ENCODE measurements around the gene TSR3.

The TSR3 gene

DNA sequence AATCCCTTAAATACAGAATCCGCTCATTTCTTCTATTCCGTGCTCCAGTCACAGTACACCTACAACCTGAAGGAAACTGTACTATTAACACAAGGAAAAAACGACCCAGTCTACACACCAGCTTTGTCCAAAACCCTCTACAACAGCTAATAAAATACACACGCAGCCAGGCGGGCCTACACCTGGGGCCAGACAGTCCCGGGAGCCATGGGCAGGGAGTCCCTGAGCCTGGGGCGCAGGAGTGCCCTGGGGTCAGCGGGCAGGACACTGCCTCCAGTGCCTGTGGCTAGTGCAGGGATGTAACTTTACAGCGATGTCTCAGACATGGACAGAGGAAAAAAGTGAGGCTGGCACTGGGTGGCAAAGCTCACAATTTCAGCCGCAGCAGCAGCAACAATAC, 28.5 kb upstream of the TSR3 start:
- Histone ChIP-seq H4K20me1 (ENCODE audit: control insufficient read depth, insufficient read depth, low read depth, low read length) (no peaks in the 10 kb centered on the region), H3K79me2 (ENCODE audit: control insufficient read depth, low read length) (no peaks in the 10 kb centered on the region), H3K4me1 (ENCODE audit: control insufficient read depth, low read length) (peaks cover 14% of the 10 kb centered on the region), H3K9me3 (ENCODE audit: control insufficient read depth, insufficient read depth, low read length) (no peaks in the 10 kb centered on the region), H3F3A (ENCODE audit: control insufficient read depth, insufficient read depth) (no peaks in the 10 kb centered on the region), H3K27me3 (ENCODE audit: control insufficient read depth, low read length) (no peaks in the 10 kb centered on the region), H3K36me3 (ENCODE audit: control insufficient read depth, low read length) (no peaks in the 10 kb centered on the region), H3K4me3 (ENCODE audit: low read length) (peak overlapping the region; percentile 77), H3K27ac (ENCODE audit: low read depth, low read length) (no peak overlapping the region), H3K9me2 (replicated peaks; ENCODE audit: control insufficient read depth, low read length) (no peaks in the 10 kb centered on the region), H3K4me2 (ENCODE audit: low read length) (peak overlapping the region; percentile 80)
- no peak for TF ChIP-seq EZH2phosphoT487 (IDR thresholded peaks at IDR 0.05; ENCODE audit: borderline replicate concordance, low read length)
- TF ChIP-seq, protein P1, sequence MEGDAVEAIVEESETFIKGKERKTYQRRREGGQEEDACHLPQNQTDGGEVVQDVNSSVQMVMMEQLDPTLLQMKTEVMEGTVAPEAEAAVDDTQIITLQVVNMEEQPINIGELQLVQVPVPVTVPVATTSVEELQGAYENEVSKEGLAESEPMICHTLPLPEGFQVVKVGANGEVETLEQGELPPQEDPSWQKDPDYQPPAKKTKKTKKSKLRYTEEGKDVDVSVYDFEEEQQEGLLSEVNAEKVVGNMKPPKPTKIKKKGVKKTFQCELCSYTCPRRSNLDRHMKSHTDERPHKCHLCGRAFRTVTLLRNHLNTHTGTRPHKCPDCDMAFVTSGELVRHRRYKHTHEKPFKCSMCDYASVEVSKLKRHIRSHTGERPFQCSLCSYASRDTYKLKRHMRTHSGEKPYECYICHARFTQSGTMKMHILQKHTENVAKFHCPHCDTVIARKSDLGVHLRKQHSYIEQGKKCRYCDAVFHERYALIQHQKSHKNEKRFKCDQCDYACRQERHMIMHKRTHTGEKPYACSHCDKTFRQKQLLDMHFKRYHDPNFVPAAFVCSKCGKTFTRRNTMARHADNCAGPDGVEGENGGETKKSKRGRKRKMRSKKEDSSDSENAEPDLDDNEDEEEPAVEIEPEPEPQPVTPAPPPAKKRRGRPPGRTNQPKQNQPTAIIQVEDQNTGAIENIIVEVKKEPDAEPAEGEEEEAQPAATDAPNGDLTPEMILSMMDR (IDR thresholded peaks at IDR 0.05; ENCODE audit: low read depth, low read length, poor library complexity, severe bottlenecking) = no peak

DNA sequence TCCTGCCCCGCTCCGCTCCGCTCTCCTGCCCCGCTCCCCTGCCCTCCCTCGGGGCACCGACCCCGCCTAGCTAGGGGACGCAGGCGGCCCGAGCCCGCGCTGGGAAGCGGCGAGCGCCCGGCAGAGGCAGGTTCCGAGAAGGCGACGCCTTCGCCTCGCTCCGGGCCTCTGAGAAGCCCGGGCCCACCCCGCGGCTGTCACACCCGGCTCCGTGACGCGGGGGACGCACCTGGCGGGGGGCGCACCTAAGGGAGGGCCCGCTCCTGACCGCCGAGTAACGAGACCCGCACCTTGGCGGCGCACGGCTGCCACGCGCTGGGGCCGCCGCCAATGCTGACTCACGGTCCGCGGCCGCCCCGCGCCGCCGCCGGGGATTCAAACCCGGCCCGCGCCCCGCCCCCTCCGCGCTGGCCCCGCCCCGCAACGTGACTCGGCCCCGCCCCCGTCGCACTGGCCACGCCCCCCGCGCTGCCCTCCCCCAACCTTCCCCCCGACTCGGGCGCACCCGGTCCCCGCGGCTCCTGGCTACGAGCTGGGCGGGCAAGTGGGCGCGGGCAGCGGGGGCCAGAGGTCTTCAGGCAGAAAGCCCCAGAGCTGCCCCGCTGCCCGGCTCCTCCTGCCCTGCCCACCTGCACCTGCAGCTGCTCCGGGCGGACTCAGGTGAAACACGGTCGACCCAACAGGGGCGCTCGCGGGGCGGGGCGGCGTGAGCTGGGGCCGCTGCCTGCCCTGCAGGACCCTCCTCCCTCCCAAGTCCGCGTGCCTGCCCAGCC, 27.8 kb upstream of the TSR3 start:
- Histone ChIP-seq H3F3A (ENCODE audit: control insufficient read depth, insufficient read depth) (no peaks in the 10 kb centered on the region), H4K20me1 (ENCODE audit: control insufficient read depth, insufficient read depth, low read depth, low read length) (no peaks in the 10 kb centered on the region), H3K4me1 (ENCODE audit: control insufficient read depth, low read length) (peaks cover 14% of the 10 kb centered on the region), H3K9me3 (ENCODE audit: control insufficient read depth, insufficient read depth, low read length) (no peaks in the 10 kb centered on the region), H3K4me2 (ENCODE audit: low read length) (peak overlapping the region; percentile 80), H3K79me2 (ENCODE audit: control insufficient read depth, low read length) (no peaks in the 10 kb centered on the region), H3K36me3 (ENCODE audit: control insufficient read depth, low read length) (no peaks in the 10 kb centered on the region), H3K27ac (ENCODE audit: low read depth, low read length) (no peak overlapping the region), H3K4me3 (ENCODE audit: low read length) (peak overlapping the region; percentile 77), H3K9me2 (replicated peaks; ENCODE audit: control insufficient read depth, low read length) (no peaks in the 10 kb centered on the region), H3K27me3 (ENCODE audit: control insufficient read depth, low read length) (no peaks in the 10 kb centered on the region)
- TF ChIP-seq, protein P1 (IDR thresholded peaks at IDR 0.05; ENCODE audit: low read depth, low read length, poor library complexity, severe bottlenecking) = peak; percentile 33
- no peak for TF ChIP-seq EZH2phosphoT487 (IDR thresholded peaks at IDR 0.05; ENCODE audit: borderline replicate concordance, low read length)

DNA sequence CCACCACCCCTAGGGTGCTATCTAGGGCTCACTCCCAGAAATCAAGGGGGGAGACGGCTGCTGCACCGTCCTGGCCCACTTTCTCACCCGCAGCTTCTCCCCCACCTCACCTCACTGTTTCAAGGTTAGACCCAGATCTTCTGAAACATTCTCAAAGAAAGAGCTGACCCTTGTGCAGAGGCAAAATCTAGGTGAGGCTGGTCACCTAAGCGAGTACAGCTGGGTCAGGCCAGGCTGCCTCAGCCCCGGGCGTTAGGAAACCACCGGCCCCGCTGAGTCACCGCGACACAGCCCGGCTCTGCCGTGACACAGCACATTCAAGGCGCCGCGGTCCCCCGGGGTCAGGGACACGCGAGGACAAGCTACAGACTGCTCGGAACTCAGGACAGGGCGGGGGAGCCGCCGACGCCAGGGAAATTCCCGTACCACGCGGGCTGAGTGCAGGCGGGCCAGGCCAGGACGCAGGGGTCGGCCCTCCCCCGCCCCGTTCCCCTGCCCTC, 27.2 kb upstream of the TSR3 start:
- Histone ChIP-seq H3K4me2 (ENCODE audit: low read length) (peak overlapping the region; percentile 80), H3K4me3 (ENCODE audit: low read length) (peak overlapping the region; percentile 77), H3K27ac (ENCODE audit: low read depth, low read length) (no peak overlapping the region), H3K36me3 (ENCODE audit: control insufficient read depth, low read length) (no peaks in the 10 kb centered on the region), H3K4me1 (ENCODE audit: control insufficient read depth, low read length) (peaks cover 14% of the 10 kb centered on the region), H3K27me3 (ENCODE audit: control insufficient read depth, low read length) (no peaks in the 10 kb centered on the region), H3K79me2 (ENCODE audit: control insufficient read depth, low read length) (no peaks in the 10 kb centered on the region), H3K9me3 (ENCODE audit: control insufficient read depth, insufficient read depth, low read length) (no peaks in the 10 kb centered on the region), H3K9me2 (replicated peaks; ENCODE audit: control insufficient read depth, low read length) (no peaks in the 10 kb centered on the region), H4K20me1 (ENCODE audit: control insufficient read depth, insufficient read depth, low read depth, low read length) (no peaks in the 10 kb centered on the region), H3F3A (ENCODE audit: control insufficient read depth, insufficient read depth) (no peaks in the 10 kb centered on the region)
- TF ChIP-seq EZH2phosphoT487 (IDR thresholded peaks at IDR 0.05; ENCODE audit: borderline replicate concordance, low read length) = no peak
